ENCODE measurements around the gene KRT80.
"Not testable (repeated sequence)": the region's sequence is repeated elsewhere in the genome, so short reads cannot be mapped to it uniquely, and the experiment has no call there.

Gene KRT80

DNA sequence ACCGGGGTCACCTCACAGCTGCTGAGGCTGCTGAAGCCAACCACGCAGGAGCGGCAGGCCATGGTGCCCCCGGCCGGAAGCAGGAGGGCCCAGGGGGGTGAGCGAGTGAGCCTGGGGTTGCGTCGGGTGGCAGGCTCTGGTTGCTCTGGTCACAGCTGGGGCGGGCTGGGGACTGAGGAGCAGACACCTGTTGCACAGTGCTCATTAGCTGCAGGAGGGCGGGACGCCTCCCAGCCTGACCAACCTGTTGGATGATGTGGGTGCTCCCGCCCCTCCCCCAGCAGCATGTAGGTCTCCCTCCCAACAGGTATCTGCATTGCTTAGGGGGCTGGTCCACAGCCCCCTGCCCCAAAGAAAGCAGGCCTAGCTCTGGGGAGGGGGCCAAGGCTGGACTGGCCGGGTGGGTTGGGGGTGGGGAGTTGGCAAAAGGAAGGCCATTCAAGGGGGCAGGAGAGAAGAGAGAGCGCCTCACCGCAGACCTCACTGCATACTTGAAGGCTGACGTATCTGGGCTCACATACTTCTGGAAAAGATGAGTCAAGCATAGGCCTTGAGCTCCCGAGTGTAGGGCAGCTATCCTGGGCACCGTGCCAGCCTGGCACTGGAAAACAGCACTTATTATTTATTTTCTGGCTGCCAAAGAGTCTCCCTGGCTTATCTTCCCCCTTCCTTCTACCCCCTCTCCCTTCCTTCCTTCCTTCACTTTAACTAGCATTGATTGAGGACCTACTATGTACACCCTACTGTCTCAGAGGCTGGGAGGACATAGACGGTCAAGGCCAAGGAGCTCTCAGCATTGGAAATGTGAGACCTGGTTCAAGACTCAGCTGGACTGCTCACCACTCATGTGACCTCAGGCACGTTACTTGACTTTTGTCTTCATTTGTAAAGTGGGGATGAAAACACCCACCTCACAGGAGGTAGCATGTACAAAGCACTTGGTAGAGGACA is at the start of gene KRT80:
Gene KRT80, minus strand, starts transcription at position 174 of the 951 bp plus-strand sequence. Its CDS starts 112 bp downstream, at position 62.
- H3K9me3 ChIP-seq (ENCODE audit: control insufficient read depth, low read length): no peaks in the 10 kb centered on the region
- no peak within 1 kb of the TSS for H3K9ac ChIP-seq
- H3K79me2 ChIP-seq: no peaks in the 10 kb centered on the region
- H3K36me3 ChIP-seq (ENCODE audit: control insufficient read depth, insufficient read depth, low read length): no peaks in the 10 kb centered on the region
- TF ChIP-seq, protein P1, sequence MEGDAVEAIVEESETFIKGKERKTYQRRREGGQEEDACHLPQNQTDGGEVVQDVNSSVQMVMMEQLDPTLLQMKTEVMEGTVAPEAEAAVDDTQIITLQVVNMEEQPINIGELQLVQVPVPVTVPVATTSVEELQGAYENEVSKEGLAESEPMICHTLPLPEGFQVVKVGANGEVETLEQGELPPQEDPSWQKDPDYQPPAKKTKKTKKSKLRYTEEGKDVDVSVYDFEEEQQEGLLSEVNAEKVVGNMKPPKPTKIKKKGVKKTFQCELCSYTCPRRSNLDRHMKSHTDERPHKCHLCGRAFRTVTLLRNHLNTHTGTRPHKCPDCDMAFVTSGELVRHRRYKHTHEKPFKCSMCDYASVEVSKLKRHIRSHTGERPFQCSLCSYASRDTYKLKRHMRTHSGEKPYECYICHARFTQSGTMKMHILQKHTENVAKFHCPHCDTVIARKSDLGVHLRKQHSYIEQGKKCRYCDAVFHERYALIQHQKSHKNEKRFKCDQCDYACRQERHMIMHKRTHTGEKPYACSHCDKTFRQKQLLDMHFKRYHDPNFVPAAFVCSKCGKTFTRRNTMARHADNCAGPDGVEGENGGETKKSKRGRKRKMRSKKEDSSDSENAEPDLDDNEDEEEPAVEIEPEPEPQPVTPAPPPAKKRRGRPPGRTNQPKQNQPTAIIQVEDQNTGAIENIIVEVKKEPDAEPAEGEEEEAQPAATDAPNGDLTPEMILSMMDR (IDR thresholded peaks at IDR 0.05): no peak
- H2AFZ ChIP-seq: peak within 1 kb of the TSS; percentile 23
- peak within 1 kb of the TSS; percentile 82 for H3K4me2 ChIP-seq (ENCODE audit: low read length)
- peaks cover 22% of the 10 kb centered on the region for H3K4me1 ChIP-seq
- H3K27me3 ChIP-seq (ENCODE audit: control insufficient read depth, insufficient read depth, low read length): no peaks in the 10 kb centered on the region
- peak within 1 kb of the TSS; percentile 49 for H3K27ac ChIP-seq
- peak within 1 kb of the TSS; percentile 59 for H3K4me3 ChIP-seq (ENCODE audit: low read depth, low read length)

DNA sequence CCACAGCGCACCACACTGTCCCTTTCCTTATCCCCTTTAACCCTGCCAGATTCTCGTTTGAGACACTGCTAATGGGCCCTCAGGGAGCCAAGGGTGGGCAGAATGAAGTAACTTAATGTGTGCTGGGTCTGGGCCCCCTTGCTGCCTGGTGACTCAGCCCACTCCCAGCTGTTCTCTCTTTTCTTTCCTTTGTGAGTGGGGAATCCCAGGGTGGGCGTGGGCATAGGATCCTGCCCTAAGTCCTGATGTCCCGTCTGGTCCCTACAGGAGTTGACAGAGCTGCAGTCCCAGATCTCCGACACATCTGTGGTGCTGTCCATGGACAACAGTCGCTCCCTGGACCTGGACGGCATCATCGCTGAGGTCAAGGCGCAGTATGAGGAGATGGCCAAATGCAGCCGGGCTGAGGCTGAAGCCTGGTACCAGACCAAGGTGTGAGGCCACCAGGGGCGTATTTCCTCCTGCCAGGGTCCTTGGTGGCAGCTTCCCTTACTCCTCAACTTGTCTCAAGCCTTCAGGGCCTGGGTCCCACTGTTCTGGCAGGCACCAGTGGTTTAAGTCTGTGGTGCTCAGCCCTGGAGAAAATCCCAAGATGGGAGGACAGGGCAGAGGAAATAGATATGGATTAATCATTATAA is 49.5 kb upstream of the KRT80 start:
- no peak overlapping the region for H2AFZ ChIP-seq
- peaks cover 34% of the 10 kb centered on the region for H3K4me1 ChIP-seq
- H3K4me2 ChIP-seq (ENCODE audit: low read length): no peak overlapping the region
- TF ChIP-seq, protein P1 (IDR thresholded peaks at IDR 0.05): no peak
- no peaks in the 10 kb centered on the region for H3K36me3 ChIP-seq (ENCODE audit: control insufficient read depth, insufficient read depth, low read length)
- no peaks in the 10 kb centered on the region for H3K9me3 ChIP-seq (ENCODE audit: control insufficient read depth, low read length)
- H3K9ac ChIP-seq: no peak overlapping the region
- H3K79me2 ChIP-seq: no peaks in the 10 kb centered on the region
- H3K27me3 ChIP-seq (ENCODE audit: control insufficient read depth, insufficient read depth, low read length): no peaks in the 10 kb centered on the region
- H3K27ac ChIP-seq: no peak overlapping the region
- no peak overlapping the region for H3K4me3 ChIP-seq (ENCODE audit: low read depth, low read length)

DNA sequence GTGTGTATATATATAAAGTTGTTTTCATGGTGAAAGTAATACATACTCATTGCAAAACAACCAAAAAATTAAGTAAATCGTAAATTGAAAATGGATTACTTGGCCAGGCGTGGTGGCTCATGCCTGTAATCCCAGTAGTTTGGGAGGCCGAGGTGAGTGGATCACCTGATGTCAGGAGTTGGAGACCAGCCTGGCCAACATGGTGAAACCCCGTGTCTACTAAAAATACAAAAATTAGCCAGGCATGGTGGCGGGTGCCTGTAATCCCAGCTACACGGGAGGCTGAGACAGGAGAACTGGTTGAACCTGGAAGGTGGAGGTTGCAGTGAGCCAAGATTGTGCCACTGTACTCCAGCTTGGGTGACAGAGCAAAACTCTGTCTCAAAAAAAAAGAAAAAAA is 48.4 kb upstream of the KRT80 start:
- not testable (repeated sequence) for H3K27ac ChIP-seq; H2AFZ ChIP-seq; H3K79me2 ChIP-seq; H3K4me2 ChIP-seq (ENCODE audit: low read length); H3K27me3 ChIP-seq (ENCODE audit: control insufficient read depth, insufficient read depth, low read length); H3K4me3 ChIP-seq (ENCODE audit: low read depth, low read length); H3K9me3 ChIP-seq (ENCODE audit: control insufficient read depth, low read length); H3K9ac ChIP-seq; H3K36me3 ChIP-seq (ENCODE audit: control insufficient read depth, insufficient read depth, low read length)
- H3K4me1 ChIP-seq: peaks cover 32% of the 10 kb centered on the region

DNA sequence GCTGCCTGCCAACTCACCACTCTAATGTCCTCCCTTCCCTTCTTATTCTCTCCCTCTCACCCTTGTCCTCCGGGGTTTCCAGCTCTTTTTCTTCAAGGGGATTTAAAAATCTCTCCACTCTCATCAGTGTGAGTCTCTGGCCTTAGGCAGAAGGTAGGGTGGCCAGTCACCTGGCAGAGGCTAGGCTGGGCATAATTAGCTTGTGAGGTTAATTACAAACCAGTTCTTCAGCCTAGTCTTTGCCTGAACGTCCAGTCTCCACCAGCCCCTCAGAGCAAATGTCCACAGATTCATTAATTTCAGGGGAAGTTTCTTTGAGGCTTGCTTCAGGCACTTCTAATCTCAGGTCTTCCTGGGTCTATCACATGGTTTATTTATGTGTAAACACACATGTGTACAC is 48.0 kb upstream of the KRT80 start:
- Histone ChIP-seq H3K79me2 (no peaks in the 10 kb centered on the region), H3K36me3 (ENCODE audit: control insufficient read depth, insufficient read depth, low read length) (no peaks in the 10 kb centered on the region), H3K27ac (no peak overlapping the region), H3K9me3 (ENCODE audit: control insufficient read depth, low read length) (no peaks in the 10 kb centered on the region), H3K27me3 (ENCODE audit: control insufficient read depth, insufficient read depth, low read length) (no peaks in the 10 kb centered on the region), H2AFZ (no peak overlapping the region), H3K4me2 (ENCODE audit: low read length) (no peak overlapping the region), H3K9ac (no peak overlapping the region), H3K4me3 (ENCODE audit: low read depth, low read length) (no peak overlapping the region), H3K4me1 (peaks cover 27% of the 10 kb centered on the region)
- TF ChIP-seq, protein P1 (IDR thresholded peaks at IDR 0.05): no peak

DNA sequence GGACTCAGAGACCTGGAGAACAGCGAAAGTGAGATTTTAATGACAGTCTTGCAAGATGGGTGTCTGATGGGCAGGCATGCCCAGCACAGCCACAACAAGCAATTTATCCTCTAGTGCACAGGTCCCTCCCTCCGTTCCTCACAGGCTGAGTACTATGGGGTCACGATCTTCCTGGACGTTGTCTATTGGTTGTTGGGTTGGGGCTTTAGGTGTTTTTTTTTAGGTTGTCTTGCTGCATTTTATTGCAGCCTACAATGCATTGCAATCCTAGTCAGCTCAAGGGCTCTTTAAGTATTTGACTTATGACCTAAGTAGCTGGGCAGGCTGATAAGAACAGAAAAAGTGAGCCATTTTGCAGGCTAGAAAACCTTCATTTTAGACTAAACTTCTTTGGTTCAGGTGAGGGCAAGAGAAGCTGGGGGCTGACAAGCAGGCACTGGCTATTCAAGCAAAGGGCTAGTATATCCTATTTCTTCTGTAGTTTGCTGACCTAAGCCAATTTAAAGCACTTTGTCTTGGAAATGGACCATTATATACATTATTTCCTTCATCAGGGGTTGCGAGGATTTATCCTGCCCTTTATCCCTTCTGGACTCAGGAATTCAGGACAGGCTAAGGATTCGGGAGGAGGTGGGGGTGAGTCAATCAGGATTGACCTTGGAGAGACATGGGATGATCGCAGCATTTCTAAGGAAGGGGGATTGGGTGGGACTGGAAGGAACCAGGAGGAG is 47.3 kb upstream of the KRT80 start:
- no peaks in the 10 kb centered on the region for H3K79me2 ChIP-seq
- no peak overlapping the region for H2AFZ ChIP-seq
- H3K36me3 ChIP-seq (ENCODE audit: control insufficient read depth, insufficient read depth, low read length): no peaks in the 10 kb centered on the region
- H3K4me2 ChIP-seq (ENCODE audit: low read length): no peak overlapping the region
- no peaks in the 10 kb centered on the region for H3K27me3 ChIP-seq (ENCODE audit: control insufficient read depth, insufficient read depth, low read length)
- H3K9ac ChIP-seq: no peak overlapping the region
- TF ChIP-seq, protein P1 (IDR thresholded peaks at IDR 0.05): no peak
- H3K27ac ChIP-seq: no peak overlapping the region
- no peak overlapping the region for H3K4me3 ChIP-seq (ENCODE audit: low read depth, low read length)
- H3K9me3 ChIP-seq (ENCODE audit: control insufficient read depth, low read length): no peaks in the 10 kb centered on the region
- peaks cover 20% of the 10 kb centered on the region for H3K4me1 ChIP-seq

Data from parathyroid adenoma (tissue), 2 donors.